Osteoblast (primary cell): ENCODE results near the gene XDH. TPM values are rescaled to one million over a fixed set of nuclear protein-coding genes. Genes with fewer than 3 reads are reported as not detected.

Experiments used
- DNase-seq: peaks from one replicate; pipeline ENCODE4 v3.0.0; 2011; ENCODE audit warnings: low spot score, mixed read lengths; ENCODE audit not compliant: insufficient read length; ENCODE audit errors: missing footprints
- H2AFZ ChIP-seq: 2 replicates; pipeline ENCODE4 v1.6.0; 2011; ENCODE audit warnings: mild to moderate bottlenecking, low read length
- H3K27ac ChIP-seq: 2 replicates; pipeline ENCODE4 v1.5.1; 2011; ENCODE audit warnings: mild to moderate bottlenecking, low read depth, low read length, moderate library complexity
- H3K27me3 ChIP-seq: 2 replicates; pipeline ENCODE4 v1.6.0; 2012; ENCODE audit warnings: mild to moderate bottlenecking, control low read depth, inconsistent platforms, low read length, moderate library complexity; ENCODE audit not compliant: insufficient read depth
- H3K36me3 ChIP-seq: 2 replicates; pipeline ENCODE4 v1.5.1; 2011; ENCODE audit warnings: mild to moderate bottlenecking, low read length, control low read depth, moderate library complexity; ENCODE audit not compliant: insufficient read depth
- H3K4me1 ChIP-seq: 2 replicates; pipeline ENCODE4 v1.5.1; 2011; ENCODE audit warnings: mild to moderate bottlenecking, low read length, control low read depth, moderate library complexity; ENCODE audit not compliant: insufficient read depth
- H3K4me2 ChIP-seq: 2 replicates; pipeline ENCODE4 v1.6.0; 2011; ENCODE audit warnings: mild to moderate bottlenecking, low read length; ENCODE audit not compliant: insufficient read depth
- H3K4me3 ChIP-seq: fragments of 200-600 bp; sonication (generic); 3 replicates; pipeline ENCODE4 v1.5.1; 2012; ENCODE audit warnings: mild to moderate bottlenecking, low read length, inconsistent platforms; ENCODE audit not compliant: insufficient read depth
- H3K79me2 ChIP-seq: 2 replicates; pipeline ENCODE4 v1.6.0; 2012; ENCODE audit warnings: mild to moderate bottlenecking, low read length, control low read depth, inconsistent platforms; ENCODE audit not compliant: insufficient read depth
- H3K9me3 ChIP-seq: 2 replicates; pipeline ENCODE4 v1.5.1; 2011; ENCODE audit warnings: low read depth, low read length, control low read depth
- H4K20me1 ChIP-seq: 2 replicates; pipeline ENCODE4 v1.6.0; 2012; ENCODE audit warnings: mild to moderate bottlenecking, low read length, control low read depth; ENCODE audit not compliant: insufficient read depth
- CTCF ChIP-seq: IDR thresholded peaks from 2 replicates; pipeline ENCODE4 v1.5.1; 2011; ENCODE audit warnings: mild to moderate bottlenecking, low read depth, low read length, moderate library complexity; ENCODE audit errors: extremely low read depth
- total RNA-seq: library from RNA; depleted of rRNA; stranded (reverse); fragments of >200 nt; gene quantifications from 2 replicates; pipeline ENCODE4 v1.2.3, GENCODE V29; 2012

The XDH gene
- total RNA-seq, 1 donor: under 0.01 TPM

DNA sequence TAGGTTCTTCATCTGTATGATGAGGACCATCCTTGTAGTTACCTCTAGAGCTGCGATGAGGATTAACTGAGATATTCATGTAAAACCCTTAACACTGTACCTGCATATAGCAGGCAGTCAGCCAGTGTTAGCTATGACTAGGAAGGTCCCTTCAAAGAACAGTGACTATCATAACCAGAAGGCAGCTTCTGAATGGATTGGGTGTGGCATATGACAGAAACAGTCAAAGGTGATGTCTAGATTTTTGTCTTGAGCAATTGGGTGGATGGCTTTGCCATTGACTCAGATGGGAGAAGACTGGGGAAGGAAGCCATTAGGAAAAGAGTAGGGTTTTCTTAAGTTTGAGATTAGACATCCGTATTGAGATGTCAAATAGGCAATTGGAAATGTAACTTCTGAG is 15.7 kb downstream of the XDH start:
- Histone ChIP-seq H4K20me1 (no peaks in the 10 kb centered on the region), H3K27ac (no peak overlapping the region), H3K79me2 (no peaks in the 10 kb centered on the region), H3K4me1 (peaks cover 25% of the 10 kb centered on the region), H3K4me2 (no peak overlapping the region), H3K36me3 (no peaks in the 10 kb centered on the region), H3K27me3 (no peaks in the 10 kb centered on the region), H3K4me3 (no peak overlapping the region), H3K9me3 (no peaks in the 10 kb centered on the region), H2AFZ (no peak overlapping the region)
- DNase-seq: no peak
- no peak for TF ChIP-seq CTCF

GRCh38 chr2:31397094-31397493 is 17.4 kb downstream of the XDH start:
- no peak overlapping the region for H3K4me2 ChIP-seq
- TF ChIP-seq CTCF: no peak
- H3K27ac ChIP-seq: no peak overlapping the region
- no peaks in the 10 kb centered on the region for H3K27me3 ChIP-seq
- H3K4me3 ChIP-seq: no peak overlapping the region
- no peaks in the 10 kb centered on the region for H4K20me1 ChIP-seq
- H3K4me1 ChIP-seq: peaks cover 18% of the 10 kb centered on the region
- no peaks in the 10 kb centered on the region for H3K9me3 ChIP-seq
- no peak overlapping the region for H2AFZ ChIP-seq
- no peak for DNase-seq
- H3K36me3 ChIP-seq: no peaks in the 10 kb centered on the region
- H3K79me2 ChIP-seq: no peaks in the 10 kb centered on the region

GRCh38 chr2:31390324-31390723 is 24.2 kb downstream of the XDH start:
- H3K4me1 ChIP-seq: peaks cover 1% of the 10 kb centered on the region
- no peak for TF ChIP-seq CTCF
- no peaks in the 10 kb centered on the region for H3K79me2 ChIP-seq
- H3K27me3 ChIP-seq: no peaks in the 10 kb centered on the region
- no peaks in the 10 kb centered on the region for H3K36me3 ChIP-seq
- DNase-seq: no peak
- no peak overlapping the region for H3K27ac ChIP-seq
- no peak overlapping the region for H2AFZ ChIP-seq
- H4K20me1 ChIP-seq: no peaks in the 10 kb centered on the region
- no peaks in the 10 kb centered on the region for H3K9me3 ChIP-seq
- H3K4me2 ChIP-seq: no peak overlapping the region
- H3K4me3 ChIP-seq: no peak overlapping the region

DNA sequence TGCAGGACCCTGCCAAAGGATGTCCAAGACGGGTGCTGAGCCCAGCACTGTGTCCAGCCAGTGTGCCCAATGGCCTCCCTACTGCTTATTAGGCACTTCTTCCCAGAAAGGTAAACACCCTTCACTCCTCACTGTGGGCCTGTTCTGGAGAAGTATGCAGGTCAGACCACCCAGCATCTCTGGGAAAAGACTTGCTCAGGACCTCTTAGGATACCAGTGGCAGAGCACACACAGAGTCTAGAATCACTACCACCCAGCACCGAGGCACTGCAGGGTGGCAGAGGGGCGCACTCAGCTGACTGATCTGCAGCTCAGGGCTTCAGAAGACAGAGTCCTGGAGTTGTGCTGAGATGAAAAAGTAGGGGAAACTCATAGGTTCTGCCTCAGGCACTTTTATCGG is 25.8 kb downstream of the XDH start:
- Histone ChIP-seq H4K20me1 (no peaks in the 10 kb centered on the region), H3K36me3 (no peaks in the 10 kb centered on the region), H3K4me1 (peaks cover 17% of the 10 kb centered on the region), H2AFZ (no peak overlapping the region), H3K4me3 (no peak overlapping the region), H3K27ac (no peak overlapping the region), H3K4me2 (no peak overlapping the region), H3K27me3 (no peaks in the 10 kb centered on the region), H3K79me2 (no peaks in the 10 kb centered on the region), H3K9me3 (no peaks in the 10 kb centered on the region)
- TF ChIP-seq CTCF: no peak
- DNase-seq: no peak
